ENCODE data around the gene ASS1. TPM values are rescaled to one million over a fixed set of nuclear protein-coding genes. Genes with fewer than 3 reads are reported as not detected.

The ASS1 gene
- total and polyA plus RNA-seq, 10 donors = 15.4 to 37.4 (median 26.6) TPM

GRCh38 chr9:130461218-130461630 is 16.5 kb downstream of the ASS1 start:
- TF ChIP-seq POLR2A (IDR thresholded peaks at IDR 0.05) = no peak
- peak; percentile 66 to 96 (median 91) for TF ChIP-seq CTCF (IDR thresholded peaks at IDR 0.05 in 8 of 11, conservative IDR thresholded peaks at IDR 0.05 in 3 of 11)
- peak in 2 of 3 donors; percentile 37 to 41 for TF ChIP-seq POLR2AphosphoS5 (IDR thresholded peaks at IDR 0.05)
- no peaks in the 10 kb centered on the region for H3K9me3 ChIP-seq
- WGBS, 5 donors = 16 to 20% (median 18%) methylated on average over 16 to 22 of the region's 22 CpGs
- no peak overlapping the region for H3K4me3 ChIP-seq
- H3K27me3 ChIP-seq (replicated peaks in 1 of 7) = peaks cover 0 to 80% (median 7%) of the 10 kb centered on the region in 7 donors
- no peak overlapping the region for H3K27ac ChIP-seq
- intact Hi-C loops (cut with DNase I; ENCODE audit: low total_unique reads) = loop anchor here (2.0 kb wide), 1 partner anchor 222 kb away; no protein-coding TSS in a partner anchor
- H3K36me3 ChIP-seq = peaks cover 0 to 25% (median 0%) of the 10 kb centered on the region in 6 donors
- DNase-seq = peak; percentile 89
- H3K4me1 ChIP-seq = peaks cover 0 to 6% (median 4%) of the 10 kb centered on the region in 6 donors

GRCh38 chr9:130461731-130462130 is 17.0 kb downstream of the ASS1 start:
- 72 to 78% (median 72%) methylated on average over 10 to 11 of the region's 11 CpGs for WGBS, 5 donors
- TF ChIP-seq POLR2A (IDR thresholded peaks at IDR 0.05) (no peak), POLR2AphosphoS5 (IDR thresholded peaks at IDR 0.05) (no peak), CTCF (IDR thresholded peaks at IDR 0.05 in 8 of 11, conservative IDR thresholded peaks at IDR 0.05 in 3 of 11) (no peak)
- Histone ChIP-seq H3K27ac (no peak overlapping the region), H3K4me1 (peaks cover 0 to 6% (median 4%) of the 10 kb centered on the region in 6 donors), H3K9me3 (no peaks in the 10 kb centered on the region), H3K4me3 (no peak overlapping the region), H3K27me3 (replicated peaks in 1 of 7) (peaks cover 0 to 85% (median 7%) of the 10 kb centered on the region in 7 donors), H3K36me3 (peaks cover 0 to 30% (median 0%) of the 10 kb centered on the region in 6 donors)
- no peak for DNase-seq
- intact Hi-C loops (cut with DNase I; ENCODE audit: low total_unique reads) = loop anchor here (2.0 kb wide), 1 partner anchor 221 kb away; no protein-coding TSS in a partner anchor

- intact Hi-C loops (cut with DNase I; ENCODE audit: low total_unique reads) = no loop called here
- DNase-seq = no peak
Observed at GRCh38 chr9:130462685-130463540, 18.2 kb downstream of the ASS1 start.

More at GRCh38 chr9:130462685-130463540, 18.2 kb downstream of the ASS1 start:
- peaks cover 0 to 95% (median 7%) of the 10 kb centered on the region in 7 donors for H3K27me3 ChIP-seq (replicated peaks in 1 of 7)
- peaks cover 0 to 6% (median 4%) of the 10 kb centered on the region in 6 donors for H3K4me1 ChIP-seq
- TF ChIP-seq POLR2A (IDR thresholded peaks at IDR 0.05) (no peak), CTCF (IDR thresholded peaks at IDR 0.05 in 8 of 11, conservative IDR thresholded peaks at IDR 0.05 in 3 of 11) (no peak), POLR2AphosphoS5 (IDR thresholded peaks at IDR 0.05) (no peak)
- H3K4me3 ChIP-seq = no peak overlapping the region
- H3K9me3 ChIP-seq = no peaks in the 10 kb centered on the region
- no peak overlapping the region for H3K27ac ChIP-seq
- H3K36me3 ChIP-seq = peaks cover 0 to 32% (median 0%) of the 10 kb centered on the region in 6 donors
- 82 to 91% (median 87%) methylated on average over 18 to 27 of the region's 27 CpGs for WGBS, 5 donors

Measured in spleen (tissue), 11 donors.